GM12801 (cell line): Measurements from ENCODE around the gene TRIM41.

Experiments
- TF ChIP-seq, protein P1 (sequence below): IDR thresholded peaks from one replicate; pipeline ENCODE4 v1.5.1; 2011; ENCODE audit warnings: control low read depth; ENCODE audit not compliant: insufficient read length; ENCODE audit errors: extremely low read depth

Gene TRIM41

DNA sequence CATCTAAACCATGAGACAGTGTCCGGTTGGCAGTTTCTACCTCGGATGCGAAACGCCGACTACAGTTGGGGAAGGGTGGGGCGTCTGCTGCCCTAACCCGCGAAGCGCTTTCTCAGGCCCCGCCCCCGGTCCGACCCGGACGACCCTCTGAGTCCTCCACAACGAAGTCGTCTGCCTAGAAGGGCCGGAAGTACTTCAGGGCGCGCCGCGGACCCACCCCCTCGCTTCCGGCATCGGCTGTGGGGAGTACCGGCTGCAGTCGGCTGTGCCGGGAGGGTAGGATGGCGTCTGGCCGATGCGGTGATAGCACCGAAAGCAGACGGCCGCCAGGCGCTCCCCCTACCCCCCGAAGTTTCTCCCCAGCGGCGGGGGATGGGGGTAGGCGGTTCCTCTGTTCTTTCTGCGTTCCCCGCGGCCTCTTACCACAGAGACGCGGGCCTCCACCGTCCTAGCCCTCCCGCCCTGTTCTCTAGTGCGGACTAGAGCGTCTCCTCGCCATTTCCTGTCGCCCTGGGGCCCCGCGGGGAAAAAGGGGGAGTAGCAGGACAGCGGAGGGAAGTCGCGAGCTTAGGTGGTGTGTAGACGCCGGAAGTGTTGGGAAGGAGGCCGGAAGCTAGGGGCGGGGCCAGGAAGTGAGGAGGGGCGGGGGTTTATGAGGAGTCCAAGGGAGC lies at the start of gene TRIM41:
Gene TRIM41 (plus strand): TSS at position 224 of the 671 bp plus-strand sequence. CDS start 719 bp downstream, outside the sequence.
- TF ChIP-seq, protein P1, sequence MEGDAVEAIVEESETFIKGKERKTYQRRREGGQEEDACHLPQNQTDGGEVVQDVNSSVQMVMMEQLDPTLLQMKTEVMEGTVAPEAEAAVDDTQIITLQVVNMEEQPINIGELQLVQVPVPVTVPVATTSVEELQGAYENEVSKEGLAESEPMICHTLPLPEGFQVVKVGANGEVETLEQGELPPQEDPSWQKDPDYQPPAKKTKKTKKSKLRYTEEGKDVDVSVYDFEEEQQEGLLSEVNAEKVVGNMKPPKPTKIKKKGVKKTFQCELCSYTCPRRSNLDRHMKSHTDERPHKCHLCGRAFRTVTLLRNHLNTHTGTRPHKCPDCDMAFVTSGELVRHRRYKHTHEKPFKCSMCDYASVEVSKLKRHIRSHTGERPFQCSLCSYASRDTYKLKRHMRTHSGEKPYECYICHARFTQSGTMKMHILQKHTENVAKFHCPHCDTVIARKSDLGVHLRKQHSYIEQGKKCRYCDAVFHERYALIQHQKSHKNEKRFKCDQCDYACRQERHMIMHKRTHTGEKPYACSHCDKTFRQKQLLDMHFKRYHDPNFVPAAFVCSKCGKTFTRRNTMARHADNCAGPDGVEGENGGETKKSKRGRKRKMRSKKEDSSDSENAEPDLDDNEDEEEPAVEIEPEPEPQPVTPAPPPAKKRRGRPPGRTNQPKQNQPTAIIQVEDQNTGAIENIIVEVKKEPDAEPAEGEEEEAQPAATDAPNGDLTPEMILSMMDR, result no peak

DNA sequence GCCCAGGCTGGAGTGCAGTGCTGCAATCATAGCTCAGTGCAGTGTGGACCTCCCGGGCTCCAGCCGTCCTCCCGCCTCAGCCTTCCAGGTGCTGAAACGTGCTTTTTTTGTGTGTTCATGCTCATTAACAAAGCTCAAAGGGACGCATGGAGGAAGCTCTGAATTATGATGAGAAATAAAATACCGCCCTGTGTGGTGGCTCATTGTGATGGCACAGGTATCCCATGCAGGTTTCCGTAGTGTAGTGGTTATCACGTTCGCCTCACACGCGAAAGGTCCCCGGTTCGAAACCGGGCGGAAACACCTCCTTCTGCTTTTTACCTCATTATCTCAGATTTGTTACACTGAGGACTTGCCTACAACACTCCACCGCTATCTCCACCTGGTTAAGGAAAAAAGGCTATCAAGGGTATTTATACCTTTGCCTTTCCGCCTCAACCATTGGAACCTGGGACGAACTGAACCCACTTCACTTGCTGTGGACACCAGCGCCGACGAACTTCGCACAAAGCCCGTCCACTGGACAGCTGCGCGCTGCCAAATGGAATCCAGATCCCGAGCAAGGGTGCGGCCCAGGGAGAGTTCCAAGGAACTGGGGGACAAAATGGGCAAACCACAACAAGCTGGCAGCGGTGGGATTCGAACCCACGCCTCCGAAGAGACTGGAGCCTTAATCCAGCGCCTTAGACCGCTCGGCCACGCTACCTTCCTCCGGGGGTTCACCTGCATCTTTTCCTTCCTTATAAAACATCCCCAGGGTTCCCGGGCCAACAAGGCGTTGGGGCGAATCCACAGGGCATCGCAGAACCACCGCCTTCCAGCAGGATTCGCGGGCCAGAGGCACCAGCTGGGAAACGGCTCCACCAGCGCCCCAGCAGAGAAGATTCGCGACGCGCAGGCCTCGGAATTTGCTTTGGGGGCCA lies 49.4 kb upstream of the TRIM41 start:
- TF ChIP-seq, protein P1, result no peak

DNA sequence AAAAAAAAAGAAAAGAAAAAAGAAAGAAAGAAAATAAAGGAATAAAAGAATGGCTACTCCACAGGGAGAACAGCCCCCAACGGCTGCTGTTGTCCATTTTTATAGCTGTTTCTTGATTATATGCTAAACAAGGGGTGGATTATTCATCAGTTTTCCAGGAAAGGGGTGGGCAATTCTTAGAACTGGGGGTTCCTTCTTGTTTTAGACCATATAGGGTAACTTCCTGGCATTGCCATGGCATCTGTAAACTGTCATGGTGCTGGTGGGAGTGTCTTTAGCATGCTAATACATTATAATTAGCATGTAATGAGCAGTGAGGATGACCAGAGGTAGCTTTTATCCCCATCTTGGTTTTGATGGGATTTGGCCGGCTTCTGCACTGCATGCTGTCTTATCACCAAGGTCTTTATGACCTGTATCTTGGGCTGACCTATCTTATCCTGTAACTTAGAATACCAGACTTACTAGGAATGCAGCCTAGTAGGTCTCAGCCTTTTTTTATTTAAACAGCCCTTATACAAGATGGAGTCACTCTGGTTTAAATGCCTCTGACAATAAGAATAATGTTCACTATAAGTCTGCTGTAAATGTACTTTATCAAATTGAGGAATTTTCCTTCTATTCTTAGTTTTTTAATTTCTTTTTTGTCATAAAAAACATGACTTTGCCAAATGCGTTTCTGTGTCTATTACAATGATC lies 46.7 kb upstream of the TRIM41 start:
- TF ChIP-seq, protein P1, result no peak

DNA sequence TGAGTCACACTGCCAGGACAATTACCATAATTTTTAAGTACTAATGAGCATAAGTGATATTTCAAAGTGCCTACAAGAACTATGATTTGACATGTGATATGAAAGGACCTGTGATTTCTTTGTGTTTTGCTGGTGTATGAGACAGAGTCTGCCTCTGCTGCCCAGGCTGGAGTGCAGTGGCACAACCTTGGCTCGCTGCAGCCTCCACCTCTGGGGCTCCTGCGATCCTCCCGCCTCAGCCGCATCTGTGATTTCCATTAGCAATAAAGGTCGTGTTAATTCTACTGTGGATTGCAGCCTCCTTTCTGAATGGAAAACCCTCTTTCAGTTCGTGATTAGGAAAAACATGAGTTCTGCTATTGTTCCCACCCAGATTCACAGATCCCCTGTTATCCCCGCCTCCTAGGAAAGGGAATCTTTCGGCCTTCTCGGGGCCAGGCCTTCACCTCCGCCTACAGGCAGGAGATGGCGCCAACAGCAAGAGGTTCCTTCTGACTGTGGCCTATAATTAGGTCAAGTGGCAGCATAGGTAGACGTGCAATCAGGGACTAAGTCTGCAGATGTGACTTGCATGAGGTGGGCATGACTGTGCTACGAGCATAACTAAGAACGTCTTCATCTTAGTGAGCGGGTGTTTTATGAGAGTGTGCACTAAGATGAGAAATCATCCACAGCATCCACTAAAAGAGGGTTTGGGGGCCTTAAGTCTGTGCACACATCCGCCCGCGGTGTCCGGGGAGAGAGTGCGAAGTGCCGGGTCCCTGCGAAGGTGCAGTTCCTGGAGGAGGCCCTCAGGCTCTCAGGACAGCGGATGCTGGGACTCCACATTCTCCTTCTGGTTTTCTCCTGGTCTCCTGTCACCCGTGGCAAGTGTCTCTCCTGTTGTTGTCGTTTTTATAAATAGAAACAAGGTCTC lies 41.2 kb upstream of the TRIM41 start:
- TF ChIP-seq, protein P1, result no peak

DNA sequence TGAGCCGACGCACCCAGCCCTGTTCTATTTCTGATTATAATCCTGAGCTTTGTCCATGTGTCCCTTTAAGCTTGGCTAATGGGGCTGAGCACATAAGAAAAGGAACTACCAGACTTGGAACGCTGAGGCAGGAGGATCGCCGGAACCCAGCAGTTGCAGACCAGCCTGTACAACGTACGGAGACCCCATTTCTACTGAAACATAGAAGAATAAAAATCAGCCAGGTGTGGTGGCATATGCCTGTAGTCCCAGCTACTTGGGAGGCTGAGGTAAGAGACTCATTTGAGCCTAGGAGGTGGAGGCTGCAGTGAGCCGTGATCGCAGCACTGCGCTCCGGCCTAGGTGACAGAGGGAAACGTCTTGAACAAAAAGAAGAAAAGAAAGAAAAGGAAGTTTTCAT lies 40.4 kb upstream of the TRIM41 start:
- TF ChIP-seq, protein P1, result no peak

DNA sequence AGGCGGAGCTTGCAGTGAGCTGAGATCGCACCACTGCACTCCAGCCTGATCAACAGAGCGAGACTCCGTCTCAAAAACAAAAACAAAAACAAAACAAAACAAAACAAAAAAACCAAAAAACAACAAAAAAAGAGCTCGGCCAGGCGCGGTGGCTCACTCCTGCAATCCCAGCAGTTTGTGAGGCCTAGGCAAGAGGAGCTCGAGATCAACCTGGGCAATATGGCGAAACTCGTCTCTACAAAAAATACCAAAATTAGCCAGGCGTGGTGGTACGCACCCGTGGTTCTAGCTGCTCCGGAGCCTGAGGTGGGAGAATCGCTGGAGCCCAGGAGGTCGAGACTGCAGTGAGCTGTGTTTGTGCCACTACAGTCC lies 38.2 kb upstream of the TRIM41 start:
- TF ChIP-seq, protein P1, result no peak

DNA sequence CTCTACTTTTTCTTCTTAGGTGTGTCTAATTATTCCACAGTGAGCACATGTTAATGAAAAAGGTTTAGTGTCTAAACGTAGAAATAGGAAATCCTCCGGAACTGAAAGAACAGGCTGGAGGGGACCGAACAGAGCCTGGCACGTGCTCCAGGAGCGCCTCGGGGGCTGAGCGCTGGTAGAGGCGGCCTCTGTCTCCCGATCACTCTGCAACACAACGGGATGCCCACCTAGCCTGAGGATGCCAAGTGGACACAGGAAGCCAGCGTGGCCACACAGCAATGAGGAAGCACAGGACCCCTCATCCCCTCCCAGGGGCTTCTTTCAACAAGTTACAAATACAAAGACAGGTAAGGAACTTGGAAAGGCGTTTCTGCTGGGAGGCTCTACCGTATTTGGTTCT lies 37.5 kb upstream of the TRIM41 start:
- TF ChIP-seq, protein P1, result no peak
